Brain microvascular endothelial cell (primary cell): ENCODE data around the gene APLP1.
A peak's percentile ranks its signal among the peaks of the same experiment; 100 is the strongest.
"Not testable (repeated sequence)": the region's sequence is repeated elsewhere in the genome, so short reads cannot be mapped to it uniquely, and the experiment has no call there.

ENCODE experiments used
- DNase-seq: peaks from one replicate; pipeline ENCODE4 v3.0.0-alpha.2; 2020
- H3K27ac ChIP-seq: fragments of 250-450 bp; sonication (Bioruptor Pico); 2 replicates; pipeline ENCODE4 v1.5.1; 2020; ENCODE audit warnings: mild to moderate bottlenecking, moderate library complexity
- H3K27me3 ChIP-seq: fragments of 250-450 bp; sonication (Bioruptor Pico); replicated peaks from 2 replicates; pipeline ENCODE4 v1.5.1; 2020; ENCODE audit warnings: mild to moderate bottlenecking
- H3K36me3 ChIP-seq: fragments of 250-450 bp; sonication (Bioruptor Pico); replicated peaks from 2 replicates; pipeline ENCODE4 v1.5.1; 2020; ENCODE audit warnings: mild to moderate bottlenecking
- H3K4me3 ChIP-seq: 2 replicates; pipeline ENCODE4 v1.5.1; 2011; ENCODE audit warnings: low read depth, mild to moderate bottlenecking, control low read depth, low read length, moderate library complexity
- CTCF ChIP-seq: IDR thresholded peaks from 2 replicates; pipeline ENCODE4 v1.5.1; 2011; ENCODE audit warnings: low read depth, mild to moderate bottlenecking, moderate library complexity, low read length, control low read depth, inconsistent platforms; ENCODE audit errors: missing control alignments
- in situ Hi-C: cut with HindIII; loops from 2 replicates; pipeline ENCODE4 v1.10.0; 2017; ENCODE audit warnings: low sequenced_read_pairs, low pct_ligation_motif_present

The APLP1 gene

DNA sequence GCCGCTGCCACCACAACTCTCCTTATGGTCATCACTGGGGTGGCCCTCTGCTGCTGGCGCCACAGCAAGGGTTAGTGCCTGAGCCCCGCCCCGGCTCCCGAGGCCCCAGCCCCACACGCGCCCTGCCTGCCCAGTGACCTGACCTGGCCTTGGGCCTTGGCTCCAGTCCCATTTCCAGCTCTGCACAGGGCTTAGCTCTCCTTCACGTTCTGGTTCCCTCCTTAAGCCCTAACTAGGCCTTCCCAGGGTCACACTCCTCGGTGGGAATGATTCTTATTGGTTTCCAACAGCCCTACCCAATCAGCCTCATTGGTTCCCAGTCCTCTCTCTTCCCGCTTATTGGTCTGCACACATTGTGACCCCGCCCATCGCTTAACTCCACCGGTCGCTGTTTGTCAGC is 5.8 kb upstream of the APLP1 start:
- Histone ChIP-seq H3K27ac (no peak overlapping the region), H3K4me3 (no peak overlapping the region), H3K27me3 (peaks cover 22% of the 10 kb centered on the region), H3K36me3 (no peaks in the 10 kb centered on the region)
- no peak for TF ChIP-seq CTCF
- in situ Hi-C loops = no loop called here
- DNase-seq = no peak

- Histone ChIP-seq H3K36me3 (no peaks in the 10 kb centered on the region), H3K4me3 (no peak overlapping the region), H3K27ac (no peak overlapping the region), H3K27me3 (peaks cover 25% of the 10 kb centered on the region)
- in situ Hi-C loops = no loop called here
- no peak for DNase-seq
- no peak for TF ChIP-seq CTCF
Observed at GRCh38 chr19:35863018-35863417, 5.4 kb upstream of the APLP1 start.

DNA sequence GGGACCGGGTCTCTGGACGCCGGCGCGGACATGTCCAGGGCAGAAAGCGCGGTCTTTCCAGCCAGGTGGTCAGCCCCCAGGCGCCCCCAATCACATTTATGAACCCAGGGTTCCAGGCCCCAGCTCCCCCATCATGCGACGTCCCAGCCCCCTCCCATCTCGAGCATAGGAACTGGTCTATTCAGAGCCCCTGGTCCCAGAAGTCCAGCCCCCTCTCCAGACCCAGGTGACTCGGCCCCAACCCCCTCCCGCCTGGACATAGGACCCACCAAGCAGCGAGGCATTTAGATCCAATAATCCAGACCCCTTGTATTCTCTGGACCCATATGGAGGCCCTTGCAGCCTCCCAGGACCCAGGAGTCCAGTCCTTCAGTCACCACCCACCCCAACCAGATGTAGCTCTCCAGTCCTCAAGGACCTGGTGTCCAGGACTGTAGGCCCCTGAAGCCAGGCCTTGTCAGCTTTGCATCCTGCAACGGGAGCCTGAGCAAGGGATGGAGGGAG is 501 bp downstream of the APLP1 start:
- H3K27ac ChIP-seq = no peak overlapping the region
- H3K4me3 ChIP-seq = peak overlapping the region; percentile 34
- H3K27me3 ChIP-seq = peaks cover 5% of the 10 kb centered on the region
- no peaks in the 10 kb centered on the region for H3K36me3 ChIP-seq
- no peak for DNase-seq
- TF ChIP-seq CTCF = no peak
- in situ Hi-C loops = no loop called here

DNA sequence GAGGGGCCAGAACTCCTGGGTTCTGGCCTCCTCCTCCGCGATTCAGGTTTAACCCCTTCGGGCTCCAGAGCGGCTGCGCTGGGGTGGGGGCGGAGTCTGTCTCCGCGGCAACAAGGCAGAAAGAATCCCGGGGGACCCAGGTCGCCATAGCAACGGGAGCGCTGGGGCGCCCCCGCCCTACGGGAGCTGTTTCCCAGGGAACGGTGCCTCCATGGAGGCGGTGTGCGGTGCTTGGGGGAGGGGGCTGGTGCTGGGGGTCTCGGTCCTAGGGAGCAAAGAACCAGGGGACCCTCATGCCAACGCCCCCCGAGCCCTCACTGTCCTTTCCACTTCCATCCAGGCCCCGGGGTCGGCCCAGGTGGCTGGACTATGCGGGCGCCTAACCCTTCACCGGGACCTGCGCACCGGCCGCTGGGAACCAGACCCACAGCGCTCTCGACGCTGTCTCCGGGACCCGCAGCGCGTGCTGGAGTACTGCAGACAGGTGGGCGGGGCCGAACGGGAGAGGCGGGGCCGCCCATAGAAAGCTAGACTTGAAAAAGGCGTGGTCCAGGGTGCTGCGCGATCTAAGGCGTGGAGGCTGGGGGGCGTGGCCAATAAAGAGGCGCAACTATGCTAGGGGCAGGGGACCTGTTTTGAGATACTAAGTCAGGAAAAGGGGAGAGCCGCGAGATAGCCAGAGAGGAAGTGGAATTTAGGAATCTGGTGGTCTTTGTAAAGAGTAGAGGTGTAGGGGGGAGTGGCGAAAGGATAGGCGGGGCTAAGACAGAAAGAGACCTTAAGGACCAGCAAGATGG is 1.2 kb downstream of the APLP1 start:
- H3K4me3 ChIP-seq = peak overlapping the region; percentile 34
- TF ChIP-seq CTCF = no peak
- no peak overlapping the region for H3K27ac ChIP-seq
- H3K27me3 ChIP-seq = peaks cover 5% of the 10 kb centered on the region
- peak; percentile 73 for DNase-seq
- no peaks in the 10 kb centered on the region for H3K36me3 ChIP-seq
- in situ Hi-C loops = no loop called here

GRCh38 chr19:35870124-35870736 is 1.9 kb downstream of the APLP1 start:
- H3K36me3 ChIP-seq, in situ Hi-C loops, H3K27me3 ChIP-seq, H3K27ac ChIP-seq, H3K4me3 ChIP-seq: not testable (repeated sequence)
- peak; percentile 20 for DNase-seq

DNA sequence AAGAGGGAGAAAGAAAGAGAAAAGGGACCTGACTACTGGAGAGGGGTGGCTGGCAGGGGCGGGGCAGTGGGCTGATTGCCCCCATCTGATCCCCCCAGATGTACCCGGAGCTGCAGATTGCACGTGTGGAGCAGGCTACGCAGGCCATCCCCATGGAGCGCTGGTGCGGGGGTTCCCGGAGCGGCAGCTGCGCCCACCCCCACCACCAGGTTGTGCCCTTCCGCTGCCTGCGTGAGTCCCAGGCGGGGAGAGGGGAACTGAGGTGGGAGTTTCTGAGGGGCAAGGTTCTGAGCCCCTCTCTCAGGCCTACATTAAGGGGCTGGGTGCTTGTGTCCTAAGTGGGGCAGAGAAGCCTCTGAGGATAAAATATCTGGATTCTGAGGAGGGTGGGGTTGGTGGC is 2.4 kb downstream of the APLP1 start:
- in situ Hi-C loops = no loop called here
- DNase-seq = no peak
- Histone ChIP-seq H3K4me3 (no peak overlapping the region), H3K27me3 (peaks cover 5% of the 10 kb centered on the region), H3K27ac (no peak overlapping the region), H3K36me3 (no peaks in the 10 kb centered on the region)
- TF ChIP-seq CTCF = no peak
